Breast epithelium (tissue), 4 donors: ENCODE measurements around the gene MTHFS. TPM values are rescaled to one million over a fixed set of nuclear protein-coding genes. Genes with fewer than 3 reads are reported as not detected.
"Not testable (repeated sequence)": the region's sequence is repeated elsewhere in the genome, so short reads cannot be mapped to it uniquely, and the experiment has no call there.

Experiments used
- DNase-seq, 2 donors: peaks; one replicate each; pipeline ENCODE4 v3.0.0-alpha.2; 2019; ENCODE audit warnings: low spot score in 2 of 2
- H3K27ac ChIP-seq, 2 donors: fragments of 200-600 bp; sonication (generic) in 1 of 2; one replicate each; pipeline ENCODE4 v1.5.1; 2016 to 2019; ENCODE audit warnings: mild to moderate bottlenecking in 1 of 2
- H3K27me3 ChIP-seq, 2 donors: fragments of 200-600 bp; sonication (generic) in 1 of 2; one replicate each; pipeline versions ENCODE4 v1.5.1 to v1.6.0; 2017 to 2019; ENCODE audit warnings: control low read depth in 1 of 2, mild to moderate bottlenecking in 1 of 2
- H3K36me3 ChIP-seq: fragments of 200-600 bp; one replicate; pipeline ENCODE4 v1.5.1; 2019
- H3K4me1 ChIP-seq, 2 donors: fragments of 200-600 bp; sonication (generic); one replicate each; pipeline ENCODE4 v1.5.1; 2016 to 2019; ENCODE audit warnings: control low read depth in 1 of 2
- H3K4me3 ChIP-seq, 3 donors: fragments of 200-600 bp; sonication (generic); 1 replicate in 2 of 3; 2 replicates in 1 of 3; pipeline ENCODE4 v1.5.1; 2016 to 2019; ENCODE audit warnings: mild to moderate bottlenecking in 3 of 3, moderate library complexity in 2 of 3
- H3K9me3 ChIP-seq, 2 donors: fragments of 200-600 bp; sonication (generic) in 1 of 2; one replicate each; pipeline ENCODE4 v1.5.1; 2016 to 2019; ENCODE audit warnings: control low read depth in 1 of 2
- CTCF ChIP-seq, 3 donors: fragments of 450-650 bp; IDR thresholded peaks; one replicate each; pipeline ENCODE4 v1.5.1; 2016 to 2017; ENCODE audit warnings: antibody characterized with exemption in 3 of 3, mild to moderate bottlenecking in 3 of 3, moderate library complexity in 3 of 3
- POLR2A ChIP-seq: fragments of 450-650 bp; IDR thresholded peaks from one replicate; pipeline ENCODE4 v1.6.1; 2016; ENCODE audit warnings: antibody characterized with exemption, mild to moderate bottlenecking, moderate library complexity
- POLR2AphosphoS5 ChIP-seq, 3 donors: sonication (generic); formaldehyde crosslinking; IDR thresholded peaks; one replicate each; pipeline ENCODE4 v1.6.1; 2017; ENCODE audit warnings: antibody characterized with exemption in 3 of 3
- intact Hi-C: fragments of 100-400 bp; cut with DNase I; formaldehyde crosslinking; loops from one replicate; pipeline ENCODE4 v1.15.1; 2023; ENCODE audit warnings: low total_unique reads
- total RNA-seq, 3 donors: library from RNA; depleted of rRNA; stranded (reverse); fragments of >200 nt; gene quantifications; one replicate each; pipeline ENCODE4 v1.1.0, GENCODE V29; 2016

MTHFS gene
- total RNA-seq, 3 donors from 2014 or later = 19.0 to 51.5 (median 30.2) TPM

DNA sequence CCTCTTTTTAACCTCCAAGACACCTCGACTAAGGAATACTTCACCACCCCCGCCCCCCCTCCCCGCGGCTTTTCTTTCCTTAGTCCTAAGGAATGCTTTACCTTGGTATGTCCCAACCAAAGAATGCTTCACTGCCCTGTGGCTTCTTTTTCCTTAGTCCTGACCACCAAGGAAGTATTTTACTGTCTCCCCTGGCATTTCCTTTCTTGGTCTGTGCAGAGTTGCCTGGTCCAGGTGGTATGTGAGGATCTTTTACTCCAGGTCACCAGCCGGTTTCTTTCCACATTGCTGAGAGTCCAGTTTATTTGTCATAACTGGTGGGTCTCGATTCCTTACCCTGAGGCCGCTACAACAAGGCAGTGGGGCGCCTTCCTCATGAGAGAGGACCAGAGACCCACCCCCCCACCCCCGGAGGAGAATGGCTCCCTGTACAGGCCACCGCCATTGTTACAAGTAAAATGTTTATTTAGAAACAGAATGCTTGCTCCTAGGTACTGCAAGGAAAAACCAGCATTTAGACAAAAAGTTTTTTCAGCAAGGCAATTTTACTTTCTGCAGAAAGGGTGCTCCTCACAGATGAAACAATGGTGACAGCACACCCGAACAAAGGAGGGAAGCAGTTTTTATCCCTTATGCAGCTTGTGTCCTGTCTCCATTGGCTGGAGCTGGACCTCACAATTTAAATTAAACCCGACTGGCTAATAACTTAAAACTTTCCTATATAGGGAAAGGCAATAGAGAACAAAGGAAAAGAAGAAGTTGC lies 23.1 kb upstream of the MTHFS start:
- no peaks in the 10 kb centered on the region for H3K4me1 ChIP-seq
- intact Hi-C loops = no loop called here
- no peak overlapping the region for H3K27ac ChIP-seq
- no peak overlapping the region for H3K4me3 ChIP-seq
- TF ChIP-seq POLR2A (no peak), CTCF (IDR thresholded peaks at IDR 0.05) (no peak), POLR2AphosphoS5 (IDR thresholded peaks at IDR 0.05) (no peak)
- DNase-seq = no peak
- H3K9me3 ChIP-seq = peaks cover 51 to 74% of the 10 kb centered on the region in 2 donors
- no peaks in the 10 kb centered on the region for H3K27me3 ChIP-seq
- H3K36me3 ChIP-seq = no peaks in the 10 kb centered on the region

GRCh38 chr15:79919090-79919748 lies 22.4 kb upstream of the MTHFS start:
- H3K27ac ChIP-seq = no peak overlapping the region
- intact Hi-C loops = no loop called here

GRCh38 chr15:79918278-79918677 lies 21.5 kb upstream of the MTHFS start:
- intact Hi-C loops = no loop called here
- Histone ChIP-seq H3K36me3 (no peaks in the 10 kb centered on the region), H3K4me3 (no peak overlapping the region), H3K4me1 (no peaks in the 10 kb centered on the region), H3K27ac (no peak overlapping the region), H3K9me3 (peaks cover 56 to 82% of the 10 kb centered on the region in 2 donors), H3K27me3 (no peaks in the 10 kb centered on the region)
- no peak for TF ChIP-seq CTCF (IDR thresholded peaks at IDR 0.05)
- TF ChIP-seq POLR2A = no peak
- no peak for DNase-seq

More at GRCh38 chr15:79919090-79919748, 22.4 kb upstream of the MTHFS start:
- no peaks in the 10 kb centered on the region for H3K27me3 ChIP-seq
- no peak for TF ChIP-seq POLR2A
- no peak for TF ChIP-seq CTCF (IDR thresholded peaks at IDR 0.05)
- TF ChIP-seq POLR2AphosphoS5 (IDR thresholded peaks at IDR 0.05) = no peak
- no peak for DNase-seq
- peaks cover 56 to 81% of the 10 kb centered on the region in 2 donors for H3K9me3 ChIP-seq
- H3K36me3 ChIP-seq = no peaks in the 10 kb centered on the region
- no peak overlapping the region for H3K4me3 ChIP-seq
- H3K4me1 ChIP-seq = no peaks in the 10 kb centered on the region

GRCh38 chr15:79916502-79917132 lies 19.8 kb upstream of the MTHFS start:
- H3K27me3 ChIP-seq = no peaks in the 10 kb centered on the region
- no peak overlapping the region for H3K4me3 ChIP-seq
- no peaks in the 10 kb centered on the region for H3K4me1 ChIP-seq
- TF ChIP-seq POLR2AphosphoS5 (IDR thresholded peaks at IDR 0.05) (no peak), CTCF (IDR thresholded peaks at IDR 0.05) (no peak), POLR2A (no peak)
- intact Hi-C loops = no loop called here
- no peaks in the 10 kb centered on the region for H3K36me3 ChIP-seq
- DNase-seq = no peak
- no peak overlapping the region for H3K27ac ChIP-seq
- peaks cover 56 to 75% of the 10 kb centered on the region in 2 donors for H3K9me3 ChIP-seq

DNA sequence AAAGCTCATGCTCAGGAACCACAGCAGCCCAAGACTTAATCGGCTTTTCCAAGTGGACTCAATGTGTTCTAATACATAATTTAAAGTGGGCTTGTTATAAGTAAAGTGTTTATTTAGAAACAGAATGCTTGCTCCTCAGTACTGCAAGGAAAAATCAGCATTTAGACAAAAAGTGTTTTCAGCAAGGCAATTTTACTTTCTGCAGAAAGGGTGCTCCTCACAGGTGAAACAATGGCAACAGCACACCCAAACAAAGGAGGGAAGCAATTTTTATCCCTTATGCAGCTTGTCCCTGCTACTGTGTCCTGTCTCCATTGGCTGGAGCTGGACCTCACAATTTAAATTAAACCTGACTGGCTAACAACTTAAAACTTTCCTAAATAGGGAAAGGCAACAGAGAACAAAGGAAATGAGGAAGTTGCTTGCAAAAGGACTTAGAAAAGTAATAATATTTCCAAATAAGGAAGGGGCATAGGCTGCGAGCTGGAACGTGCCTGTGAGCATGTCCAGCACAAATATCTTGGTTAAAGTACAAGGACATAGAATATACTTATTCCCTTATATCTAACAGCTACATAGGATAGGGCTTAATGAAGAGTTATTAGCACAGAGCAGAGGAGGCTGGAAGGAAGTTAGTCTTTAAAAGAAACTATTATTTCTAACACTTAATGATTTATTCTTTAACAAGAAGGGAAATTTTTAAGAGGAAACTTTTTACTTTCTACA lies 19.1 kb upstream of the MTHFS start:
- H3K27me3 ChIP-seq, H3K27ac ChIP-seq, intact Hi-C loops, H3K4me1 ChIP-seq, DNase-seq, H3K4me3 ChIP-seq, H3K36me3 ChIP-seq: not testable (repeated sequence)
- peaks cover 53 to 68% of the 10 kb centered on the region in 2 donors for H3K9me3 ChIP-seq
